Epidermal melanocyte (primary cell): ENCODE data around the gene WNT5A.
A peak's percentile ranks its signal among the peaks of the same experiment; 100 is the strongest.

Experiments used
- DNase-seq: peaks from one replicate; pipeline ENCODE4 v3.0.0; 2011; ENCODE audit warnings: low spot score; ENCODE audit not compliant: insufficient read length

WNT5A gene

GRCh38 chr3:55452886-55453285 is 34.2 kb downstream of the WNT5A start:
- DNase-seq = no peak

- DNase-seq = no peak
Measured at GRCh38 chr3:55449527-55449926, 37.6 kb downstream of the WNT5A start.

GRCh38 chr3:55446850-55447249 is 40.3 kb downstream of the WNT5A start:
- no peak for DNase-seq

- DNase-seq = no peak
Measured at GRCh38 chr3:55445551-55445950, 41.6 kb downstream of the WNT5A start.

GRCh38 chr3:55443346-55443745 is 43.8 kb downstream of the WNT5A start:
- no peak for DNase-seq

- DNase-seq = no peak
Measured at GRCh38 chr3:55442861-55443260, 44.2 kb downstream of the WNT5A start.

- DNase-seq = no peak
Measured at GRCh38 chr3:55441499-55441898, 45.6 kb downstream of the WNT5A start.

GRCh38 chr3:55440104-55440708 is 46.9 kb downstream of the WNT5A start:
- no peak for DNase-seq

GRCh38 chr3:55439657-55440056 is 47.4 kb downstream of the WNT5A start:
- DNase-seq = no peak

GRCh38 chr3:55436644-55437043 is 50.5 kb downstream of the WNT5A start:
- DNase-seq = no peak

GRCh38 chr3:55435491-55435890 is 51.6 kb downstream of the WNT5A start:
- no peak for DNase-seq

GRCh38 chr3:55434789-55435188 is 52.3 kb downstream of the WNT5A start:
- DNase-seq = no peak

GRCh38 chr3:55431041-55431440 is 56.1 kb downstream of the WNT5A start:
- DNase-seq = no peak

- no peak for DNase-seq
Measured at GRCh38 chr3:55427739-55428138, 59.4 kb downstream of the WNT5A start.

GRCh38 chr3:55426486-55426885 is 60.6 kb downstream of the WNT5A start:
- DNase-seq = no peak

- no peak for DNase-seq
Measured at GRCh38 chr3:55423782-55424181, 63.3 kb downstream of the WNT5A start.

GRCh38 chr3:55417211-55417610 is 69.9 kb downstream of the WNT5A start:
- DNase-seq = no peak

GRCh38 chr3:55416331-55416821 is 70.7 kb downstream of the WNT5A start:
- peak; percentile 42 for DNase-seq
